PC-3 (cell line): Measurements from ENCODE around the gene PCDHGB5. TPM values are rescaled to one million over a fixed set of nuclear protein-coding genes. Genes with fewer than 3 reads are reported as not detected.
"Not testable (repeated sequence)": the region's sequence is repeated elsewhere in the genome, so short reads cannot be mapped to it uniquely, and the experiment has no call there.

Experiments
- ATAC-seq: fragments of 200-7000 bp; cut with Tn5 transposase; 2 replicates; pipeline ENCODE4 v1.9.1; 2020; ENCODE audit warnings: mild to moderate bottlenecking, moderate library complexity
- BruUV-seq: library from RNA; stranded (reverse); fragments of 400-500 nt; replicated peaks from 2 replicates; lab custom pipeline; 2021; lab: Mats Ljungman, UMichigan
- CTCF ChIA-PET: fragments of 300-600 bp; sonication (Branson Sonifier 250); formaldehyde crosslinking; loops from one replicate; lab custom pipeline; 2022; ENCODE audit warnings: antibody characterized with exemption; lab: Charles Lee
- POLR2A ChIA-PET: fragments of 300-600 bp; sonication (Branson Sonifier 250); formaldehyde crosslinking; loops from one replicate; lab custom pipeline; 2022; ENCODE audit warnings: antibody characterized with exemption; ENCODE audit not compliant: unreplicated experiment; lab: Charles Lee
- DNase-seq: peaks from one replicate; pipeline ENCODE4 v3.0.0-alpha.2; 2015
- H2AFZ ChIP-seq: fragments of 300-600 bp; sonication (generic); 2 replicates; pipeline ENCODE4 v1.6.0; 2016; ENCODE audit warnings: antibody characterized with exemption, low read length
- H3F3A ChIP-seq: fragments of 300-600 bp; sonication (generic); one replicate; pipeline ENCODE4 v1.6.0; 2017; ENCODE audit warnings: antibody characterized with exemption, low read length, control low read depth, mild to moderate bottlenecking; ENCODE audit not compliant: unreplicated experiment
- H3K27ac ChIP-seq: fragments of 300-600 bp; sonication (generic); 2 replicates; pipeline ENCODE4 v1.5.1; 2016; ENCODE audit warnings: mild to moderate bottlenecking, low read length
- H3K27me3 ChIP-seq: fragments of 300-600 bp; sonication (generic); 2 replicates; pipeline ENCODE4 v1.6.1; 2016; ENCODE audit warnings: low read length, mixed read lengths
- H3K36me3 ChIP-seq: fragments of 300-600 bp; sonication (generic); 2 replicates; pipeline ENCODE4 v1.6.1; 2016; ENCODE audit warnings: low read depth, mixed run types, low read length, mixed read lengths
- H3K4me1 ChIP-seq: fragments of 300-600 bp; sonication (generic); 2 replicates; pipeline ENCODE4 v1.5.1; 2016; ENCODE audit warnings: low read length; ENCODE audit not compliant: insufficient read depth
- H3K4me2 ChIP-seq: fragments of 300-600 bp; sonication (generic); 2 replicates; pipeline ENCODE4 v1.6.0; 2016; ENCODE audit warnings: low read length
- H3K4me3 ChIP-seq: fragments of 300-600 bp; sonication (generic); 2 replicates; pipeline ENCODE4 v1.5.1; 2016; ENCODE audit warnings: mild to moderate bottlenecking, low read length, mixed read lengths
- H3K79me2 ChIP-seq: fragments of 300-600 bp; sonication (generic); 2 replicates; pipeline ENCODE4 v1.6.1; 2017; ENCODE audit warnings: low read length, mixed read lengths
- H3K9ac ChIP-seq: fragments of 300-600 bp; sonication (generic); 2 replicates; pipeline ENCODE4 v1.6.0; 2016; ENCODE audit warnings: mild to moderate bottlenecking, low read length
- H3K9me2 ChIP-seq: fragments of 300-600 bp; sonication (generic); replicated peaks from 2 replicates; pipeline ENCODE4 v1.6.1; 2016; ENCODE audit warnings: mixed run types, low read length, mixed read lengths
- H3K9me3 ChIP-seq: fragments of 300-600 bp; sonication (generic); 2 replicates; pipeline ENCODE4 v1.6.1; 2016; ENCODE audit warnings: low read length, mixed read lengths
- H4K20me1 ChIP-seq: fragments of 300-600 bp; sonication (generic); 2 replicates; pipeline ENCODE4 v1.6.1; 2016; ENCODE audit warnings: low read length, mixed read lengths
- EZH2 ChIP-seq: fragments of 300-600 bp; sonication (generic); IDR thresholded peaks from one replicate; pipeline ENCODE4 v1.6.1; 2017; ENCODE audit warnings: antibody characterized with exemption, mild to moderate bottlenecking, low read length; ENCODE audit not compliant: unreplicated experiment
- EZH2phosphoT487 ChIP-seq: fragments of 300-600 bp; sonication (generic); IDR thresholded peaks from 2 replicates; pipeline ENCODE4 v1.6.1; 2018; ENCODE audit warnings: mild to moderate bottlenecking, antibody characterized with exemption, low read length, borderline replicate concordance
- intact Hi-C: fragments of 100-400 bp; cut with micrococcal nuclease; formaldehyde crosslinking; loops from 2 replicates; pipeline ENCODE4 v1.9.0; 2023
- total RNA-seq: library from RNA; depleted of rRNA; stranded (reverse); fragments of >200 nt; gene quantifications from 2 replicates; pipeline ENCODE4 v1.2.3, GENCODE V29; 2014
- TF ChIP-seq, protein P1 (sequence below): fragments of 300-600 bp; sonication (generic); conservative IDR thresholded peaks from 2 replicates; pipeline ENCODE4 v1.5.1; 2017; ENCODE audit warnings: antibody characterized with exemption, low read depth, mild to moderate bottlenecking, low read length

The PCDHGB5 gene
- total RNA-seq, 1 experiment from 2014 or later: 9.0 TPM

- Histone ChIP-seq H3K79me2 (no peaks in the 10 kb centered on the region), H3K36me3 (no peaks in the 10 kb centered on the region), H3K4me2 (no peak within 1 kb of the TSS), H3K27ac (no peak within 1 kb of the TSS), H4K20me1 (no peaks in the 10 kb centered on the region), H3F3A (no peaks in the 10 kb centered on the region), H3K27me3 (no peaks in the 10 kb centered on the region), H3K9ac (no peak within 1 kb of the TSS), H3K4me1 (no peaks in the 10 kb centered on the region), H3K9me3 (0 out of 2 replicates have a peak, but pooled peaks cover 6% of the 10 kb centered on the region), H3K9me2 (no peaks in the 10 kb centered on the region), H3K4me3 (no peak within 1 kb of the TSS), H2AFZ (no peak within 1 kb of the TSS)
- POLR2A ChIA-PET: no interaction called here
- no peak for ATAC-seq
- BruUV-seq: no TSS peak
- intact Hi-C loops: no loop called here
- CTCF ChIA-PET: no interaction called here
- TF ChIP-seq EZH2 (no peak), EZH2phosphoT487 (no peak)
- TF ChIP-seq, protein P1, sequence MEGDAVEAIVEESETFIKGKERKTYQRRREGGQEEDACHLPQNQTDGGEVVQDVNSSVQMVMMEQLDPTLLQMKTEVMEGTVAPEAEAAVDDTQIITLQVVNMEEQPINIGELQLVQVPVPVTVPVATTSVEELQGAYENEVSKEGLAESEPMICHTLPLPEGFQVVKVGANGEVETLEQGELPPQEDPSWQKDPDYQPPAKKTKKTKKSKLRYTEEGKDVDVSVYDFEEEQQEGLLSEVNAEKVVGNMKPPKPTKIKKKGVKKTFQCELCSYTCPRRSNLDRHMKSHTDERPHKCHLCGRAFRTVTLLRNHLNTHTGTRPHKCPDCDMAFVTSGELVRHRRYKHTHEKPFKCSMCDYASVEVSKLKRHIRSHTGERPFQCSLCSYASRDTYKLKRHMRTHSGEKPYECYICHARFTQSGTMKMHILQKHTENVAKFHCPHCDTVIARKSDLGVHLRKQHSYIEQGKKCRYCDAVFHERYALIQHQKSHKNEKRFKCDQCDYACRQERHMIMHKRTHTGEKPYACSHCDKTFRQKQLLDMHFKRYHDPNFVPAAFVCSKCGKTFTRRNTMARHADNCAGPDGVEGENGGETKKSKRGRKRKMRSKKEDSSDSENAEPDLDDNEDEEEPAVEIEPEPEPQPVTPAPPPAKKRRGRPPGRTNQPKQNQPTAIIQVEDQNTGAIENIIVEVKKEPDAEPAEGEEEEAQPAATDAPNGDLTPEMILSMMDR: no peak
- no peak for DNase-seq
Observed at GRCh38 chr5:141392429-141393198, 5.1 kb upstream of the PCDHGB5 start, which contains the start of gene PCDHGA8. Gene PCDHGA8 (plus strand): TSS chr5:141392633. CDS start chr5:141392814, 181 bp downstream.

- Histone ChIP-seq H3K4me2 (no peak overlapping the region), H3K4me3 (no peak overlapping the region), H3K27ac (no peak overlapping the region), H3K9ac (no peak overlapping the region), H3K9me3 (0 out of 2 replicates have a peak, but pooled peaks cover 6% of the 10 kb centered on the region), H3K27me3 (no peaks in the 10 kb centered on the region), H3K9me2 (no peaks in the 10 kb centered on the region), H4K20me1 (no peaks in the 10 kb centered on the region), H3F3A (no peaks in the 10 kb centered on the region), H3K36me3 (no peaks in the 10 kb centered on the region), H2AFZ (no peak overlapping the region), H3K79me2 (no peaks in the 10 kb centered on the region), H3K4me1 (no peaks in the 10 kb centered on the region)
- ATAC-seq: no peak
- ChIA-PET POLR2A (no interaction called here), CTCF (no interaction called here)
- intact Hi-C loops: no loop called here
- no peak for DNase-seq
- TF ChIP-seq, protein P1: no peak
- no peak for TF ChIP-seq EZH2
- no peak for TF ChIP-seq EZH2phosphoT487
- no TSS peak for BruUV-seq
Observed at GRCh38 chr5:141393267-141393666, 4.5 kb upstream of the PCDHGB5 start.

GRCh38 chr5:141394401-141395187 lies 3.2 kb upstream of the PCDHGB5 start:
- H3K79me2 ChIP-seq, ATAC-seq, H3K27me3 ChIP-seq, H2AFZ ChIP-seq, DNase-seq, H3K4me1 ChIP-seq, H3K4me2 ChIP-seq, H4K20me1 ChIP-seq, H3K9me2 ChIP-seq, H3K9me3 ChIP-seq, CTCF ChIA-PET, H3F3A ChIP-seq, H3K9ac ChIP-seq, POLR2A ChIA-PET, H3K27ac ChIP-seq, H3K36me3 ChIP-seq, BruUV-seq, H3K4me3 ChIP-seq: not testable (repeated sequence)
- intact Hi-C loops: loop anchor here (5.0 kb wide), 1 partner anchor 113 kb away; no protein-coding TSS in a partner anchor
